Measurements from ENCODE around the gene SUGCT. TPM values are rescaled to one million over a fixed set of nuclear protein-coding genes. Genes with fewer than 3 reads are reported as not detected.

SUGCT gene
- total RNA-seq, 4 donors from 2014 or later: 7.8 to 15.0 (median 12.8) TPM

GRCh38 chr7:40221836-40222235 lies 87.0 kb downstream of the SUGCT start:
- intact Hi-C loops (cut with DNase I): loop anchor here (10.0 kb wide), 1 partner anchor 1483 kb away; the partner anchor contains the start of gene INHBA
- DNase-seq (ENCODE audit: extremely low spot score): no peak
- H3K36me3 ChIP-seq: peaks cover 0 to 4% (median 0%) of the 10 kb centered on the region in 4 donors
- 65% methylated on average over 2 of the region's 2 CpGs for WGBS
- TF ChIP-seq EP300 (IDR thresholded peaks at IDR 0.05): no peak
- TF ChIP-seq POLR2A (IDR thresholded peaks at IDR 0.05; ENCODE audit: low read depth): no peak
- peak in 1 of 2 donors; percentile 73 for TF ChIP-seq POLR2AphosphoS5 (IDR thresholded peaks at IDR 0.05)
- H3K9me3 ChIP-seq: no peaks in the 10 kb centered on the region
- peak overlapping the region; percentile 52 to 78 (median 66) for H3K27ac ChIP-seq (replicated peaks in 1 of 4)
- no peak overlapping the region for H3K4me3 ChIP-seq
- no peaks in the 10 kb centered on the region for H3K27me3 ChIP-seq
- peaks cover 0 to 48% (median 36%) of the 10 kb centered on the region in 4 donors for H3K4me1 ChIP-seq

GRCh38 chr7:40223451-40224127 lies 88.8 kb downstream of the SUGCT start:
- H3K4me3 ChIP-seq: no peak overlapping the region
- intact Hi-C loops (cut with DNase I): loop anchor here (10.0 kb wide), 1 partner anchor 1481 kb away; the partner anchor contains the start of gene INHBA
- 74% methylated on average over 2 of the region's 2 CpGs for WGBS
- H3K27me3 ChIP-seq: no peaks in the 10 kb centered on the region
- H3K27ac ChIP-seq (replicated peaks in 1 of 4): peak overlapping the region in 2 of 4 donors; percentile 52 to 78
- DNase-seq (ENCODE audit: extremely low spot score): no peak
- no peaks in the 10 kb centered on the region for H3K36me3 ChIP-seq
- peaks cover 0 to 48% (median 36%) of the 10 kb centered on the region in 4 donors for H3K4me1 ChIP-seq
- no peak for TF ChIP-seq CTCF (IDR thresholded peaks at IDR 0.05)
- TF ChIP-seq POLR2A (IDR thresholded peaks at IDR 0.05; ENCODE audit: low read depth): no peak
- no peak for TF ChIP-seq EP300 (IDR thresholded peaks at IDR 0.05)
- TF ChIP-seq POLR2AphosphoS5 (IDR thresholded peaks at IDR 0.05): no peak
- no peaks in the 10 kb centered on the region for H3K9me3 ChIP-seq

- Histone ChIP-seq H3K27ac (replicated peaks in 1 of 4) (no peak overlapping the region), H3K27me3 (no peaks in the 10 kb centered on the region), H3K4me1 (peaks cover 0 to 9% (median 6%) of the 10 kb centered on the region in 4 donors), H3K36me3 (no peaks in the 10 kb centered on the region), H3K4me3 (no peak overlapping the region), H3K9me3 (no peaks in the 10 kb centered on the region)
- intact Hi-C loops (cut with DNase I): loop anchor here (10.0 kb wide), 3 partner anchors 95 to 535 kb away; no protein-coding TSS in a partner anchor
- no peak for TF ChIP-seq POLR2AphosphoS5 (IDR thresholded peaks at IDR 0.05)
- TF ChIP-seq CTCF (IDR thresholded peaks at IDR 0.05): no peak
- no peak for TF ChIP-seq POLR2A (IDR thresholded peaks at IDR 0.05; ENCODE audit: low read depth)
- TF ChIP-seq EP300 (IDR thresholded peaks at IDR 0.05): no peak
- 83% methylated on average over 4 of the region's 4 CpGs for WGBS
- DNase-seq (ENCODE audit: extremely low spot score): no peak
Measured at GRCh38 chr7:40230101-40230500, 95.3 kb downstream of the SUGCT start.

GRCh38 chr7:40231796-40232195 lies 97.0 kb downstream of the SUGCT start:
- no peak for DNase-seq (ENCODE audit: extremely low spot score)
- H3K27me3 ChIP-seq: no peaks in the 10 kb centered on the region
- H3K9me3 ChIP-seq: no peaks in the 10 kb centered on the region
- intact Hi-C loops (cut with DNase I): loop anchor here (10.0 kb wide), 3 partner anchors 93 to 533 kb away; no protein-coding TSS in a partner anchor
- peaks cover 0 to 9% (median 6%) of the 10 kb centered on the region in 4 donors for H3K4me1 ChIP-seq
- TF ChIP-seq POLR2AphosphoS5 (IDR thresholded peaks at IDR 0.05) (no peak), EP300 (IDR thresholded peaks at IDR 0.05) (no peak), POLR2A (IDR thresholded peaks at IDR 0.05; ENCODE audit: low read depth) (no peak), CTCF (IDR thresholded peaks at IDR 0.05) (no peak)
- H3K36me3 ChIP-seq: no peaks in the 10 kb centered on the region
- H3K4me3 ChIP-seq: no peak overlapping the region
- H3K27ac ChIP-seq (replicated peaks in 1 of 4): peak overlapping the region in 3 of 4 donors; percentile 35 to 52 (median 39)
- 88% methylated on average over 1 of the region's 1 CpG for WGBS

- intact Hi-C loops (cut with DNase I): loop anchor here (10.0 kb wide), 3 partner anchors 92 to 532 kb away; no protein-coding TSS in a partner anchor
- no peak overlapping the region for H3K4me3 ChIP-seq
- no peaks in the 10 kb centered on the region for H3K9me3 ChIP-seq
- H3K36me3 ChIP-seq: no peaks in the 10 kb centered on the region
- TF ChIP-seq POLR2AphosphoS5 (IDR thresholded peaks at IDR 0.05): no peak
- TF ChIP-seq EP300 (IDR thresholded peaks at IDR 0.05): no peak
- TF ChIP-seq CTCF (IDR thresholded peaks at IDR 0.05): peak; percentile 64 to 70 (median 64)
- no peak for TF ChIP-seq POLR2A (IDR thresholded peaks at IDR 0.05; ENCODE audit: low read depth)
- 24% methylated on average over 7 of the region's 7 CpGs for WGBS
- no peak for DNase-seq (ENCODE audit: extremely low spot score)
- peak overlapping the region; percentile 8 to 52 (median 37) for H3K27ac ChIP-seq (replicated peaks in 1 of 4)
- H3K4me1 ChIP-seq: peaks cover 0 to 9% (median 6%) of the 10 kb centered on the region in 4 donors
- H3K27me3 ChIP-seq: no peaks in the 10 kb centered on the region
Measured at GRCh38 chr7:40232242-40232893, 97.6 kb downstream of the SUGCT start.

All from esophagus muscularis mucosa (tissue), 4 donors.